ENCODE measurements around the gene BSN.

The BSN gene

GRCh38 chr3:49513494-49514124 is 40.7 kb upstream of the BSN start:
- no peaks in the 10 kb centered on the region for H3F3A ChIP-seq (ENCODE audit: insufficient read depth, low read length)
- H3K4me2 ChIP-seq (ENCODE audit: low read length) = no peak overlapping the region
- H3K9ac ChIP-seq (ENCODE audit: low read length) = no peak overlapping the region
- TF ChIP-seq EZH2 (IDR thresholded peaks at IDR 0.05; ENCODE audit: borderline replicate concordance, low read length) = no peak
- TF ChIP-seq, protein P1, sequence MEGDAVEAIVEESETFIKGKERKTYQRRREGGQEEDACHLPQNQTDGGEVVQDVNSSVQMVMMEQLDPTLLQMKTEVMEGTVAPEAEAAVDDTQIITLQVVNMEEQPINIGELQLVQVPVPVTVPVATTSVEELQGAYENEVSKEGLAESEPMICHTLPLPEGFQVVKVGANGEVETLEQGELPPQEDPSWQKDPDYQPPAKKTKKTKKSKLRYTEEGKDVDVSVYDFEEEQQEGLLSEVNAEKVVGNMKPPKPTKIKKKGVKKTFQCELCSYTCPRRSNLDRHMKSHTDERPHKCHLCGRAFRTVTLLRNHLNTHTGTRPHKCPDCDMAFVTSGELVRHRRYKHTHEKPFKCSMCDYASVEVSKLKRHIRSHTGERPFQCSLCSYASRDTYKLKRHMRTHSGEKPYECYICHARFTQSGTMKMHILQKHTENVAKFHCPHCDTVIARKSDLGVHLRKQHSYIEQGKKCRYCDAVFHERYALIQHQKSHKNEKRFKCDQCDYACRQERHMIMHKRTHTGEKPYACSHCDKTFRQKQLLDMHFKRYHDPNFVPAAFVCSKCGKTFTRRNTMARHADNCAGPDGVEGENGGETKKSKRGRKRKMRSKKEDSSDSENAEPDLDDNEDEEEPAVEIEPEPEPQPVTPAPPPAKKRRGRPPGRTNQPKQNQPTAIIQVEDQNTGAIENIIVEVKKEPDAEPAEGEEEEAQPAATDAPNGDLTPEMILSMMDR (IDR thresholded peaks at IDR 0.05; ENCODE audit: low read length) = no peak
- H4K20me1 ChIP-seq (ENCODE audit: insufficient read depth, low read length) = no peaks in the 10 kb centered on the region
- H3K36me3 ChIP-seq (ENCODE audit: insufficient read depth, low read length) = peaks cover 42% of the 10 kb centered on the region
- no peaks in the 10 kb centered on the region for H3K27me3 ChIP-seq (ENCODE audit: insufficient read depth, low read length)
- no peak overlapping the region for H3K27ac ChIP-seq (ENCODE audit: low read depth, low read length, poor library complexity, severe bottlenecking)
- H2AFZ ChIP-seq (ENCODE audit: low read length) = no peak overlapping the region
- no peaks in the 10 kb centered on the region for H3K9me3 ChIP-seq (ENCODE audit: low read length)
- H3K4me1 ChIP-seq (ENCODE audit: insufficient read depth, low read length, severe bottlenecking) = no peaks in the 10 kb centered on the region
- H3K4me3 ChIP-seq (ENCODE audit: low read depth, low read length, poor library complexity, severe bottlenecking) = no peak overlapping the region
- H3K9me2 ChIP-seq (ENCODE audit: low read depth, low read length) = no peaks in the 10 kb centered on the region
- H3K79me2 ChIP-seq (ENCODE audit: insufficient read depth, low read length) = no peaks in the 10 kb centered on the region

GRCh38 chr3:49518016-49518415 is 36.3 kb upstream of the BSN start:
- peaks cover 26% of the 10 kb centered on the region; the same call in 1 of the 2 replicates for H3K36me3 ChIP-seq (ENCODE audit: insufficient read depth, low read length)
- H3K9me2 ChIP-seq (ENCODE audit: low read depth, low read length) = no peaks in the 10 kb centered on the region
- no peak for TF ChIP-seq EZH2 (IDR thresholded peaks at IDR 0.05; ENCODE audit: borderline replicate concordance, low read length)
- TF ChIP-seq, protein P1 (IDR thresholded peaks at IDR 0.05; ENCODE audit: low read length) = no peak
- no peak overlapping the region for H2AFZ ChIP-seq (ENCODE audit: low read length)
- H3F3A ChIP-seq (ENCODE audit: insufficient read depth, low read length) = no peaks in the 10 kb centered on the region
- no peaks in the 10 kb centered on the region for H4K20me1 ChIP-seq (ENCODE audit: insufficient read depth, low read length)
- no peak overlapping the region for H3K4me3 ChIP-seq (ENCODE audit: low read depth, low read length, poor library complexity, severe bottlenecking)
- no peak overlapping the region for H3K4me2 ChIP-seq (ENCODE audit: low read length)
- H3K27me3 ChIP-seq (ENCODE audit: insufficient read depth, low read length) = no peaks in the 10 kb centered on the region
- no peaks in the 10 kb centered on the region for H3K4me1 ChIP-seq (ENCODE audit: insufficient read depth, low read length, severe bottlenecking)
- H3K9me3 ChIP-seq (ENCODE audit: low read length) = no peaks in the 10 kb centered on the region
- H3K9ac ChIP-seq (ENCODE audit: low read length) = no peak overlapping the region
- no peak overlapping the region for H3K27ac ChIP-seq (ENCODE audit: low read depth, low read length, poor library complexity, severe bottlenecking)
- H3K79me2 ChIP-seq (ENCODE audit: insufficient read depth, low read length) = no peaks in the 10 kb centered on the region

GRCh38 chr3:49518441-49518840 is 35.8 kb upstream of the BSN start:
- H3K4me2 ChIP-seq (ENCODE audit: low read length) = no peak overlapping the region
- no peaks in the 10 kb centered on the region for H3K79me2 ChIP-seq (ENCODE audit: insufficient read depth, low read length)
- H3K27me3 ChIP-seq (ENCODE audit: insufficient read depth, low read length) = no peaks in the 10 kb centered on the region
- H3K9me3 ChIP-seq (ENCODE audit: low read length) = no peaks in the 10 kb centered on the region
- TF ChIP-seq, protein P1 (IDR thresholded peaks at IDR 0.05; ENCODE audit: low read length) = no peak
- no peak for TF ChIP-seq EZH2 (IDR thresholded peaks at IDR 0.05; ENCODE audit: borderline replicate concordance, low read length)
- no peaks in the 10 kb centered on the region for H3K4me1 ChIP-seq (ENCODE audit: insufficient read depth, low read length, severe bottlenecking)
- peaks cover 22% of the 10 kb centered on the region; the same call in 1 of the 2 replicates for H3K36me3 ChIP-seq (ENCODE audit: insufficient read depth, low read length)
- no peaks in the 10 kb centered on the region for H3F3A ChIP-seq (ENCODE audit: insufficient read depth, low read length)
- no peak overlapping the region for H2AFZ ChIP-seq (ENCODE audit: low read length)
- H3K9ac ChIP-seq (ENCODE audit: low read length) = no peak overlapping the region
- no peaks in the 10 kb centered on the region for H3K9me2 ChIP-seq (ENCODE audit: low read depth, low read length)
- H4K20me1 ChIP-seq (ENCODE audit: insufficient read depth, low read length) = no peaks in the 10 kb centered on the region
- H3K27ac ChIP-seq (ENCODE audit: low read depth, low read length, poor library complexity, severe bottlenecking) = no peak overlapping the region
- H3K4me3 ChIP-seq (ENCODE audit: low read depth, low read length, poor library complexity, severe bottlenecking) = no peak overlapping the region

Data from OCI-LY1 (cell line).